HUES64 (cell line): ENCODE data around the gene RAD51AP1.

Experiments
- H3K27ac ChIP-seq: 2 replicates; pipeline ENCODE4 v1.7.0; 2013; ENCODE audit warnings: low read depth, low read length, inconsistent platforms
- H3K27me3 ChIP-seq: 2 replicates; pipeline ENCODE4 v1.6.1; 2013; ENCODE audit warnings: mild to moderate bottlenecking, low read length; ENCODE audit not compliant: insufficient read depth
- H3K36me3 ChIP-seq: 2 replicates; pipeline ENCODE4 v1.6.1; 2013; ENCODE audit warnings: mild to moderate bottlenecking, low read length; ENCODE audit not compliant: insufficient read depth
- H3K4me1 ChIP-seq: 2 replicates; pipeline ENCODE4 v1.6.1; 2013; ENCODE audit warnings: mild to moderate bottlenecking, low read length, moderate library complexity; ENCODE audit not compliant: insufficient read depth
- H3K4me3 ChIP-seq: 2 replicates; pipeline ENCODE4 v1.5.1; 2013; ENCODE audit warnings: mild to moderate bottlenecking, low read length, moderate library complexity
- H3K9ac ChIP-seq: 2 replicates; pipeline ENCODE4 v1.6.1; 2013; ENCODE audit warnings: mild to moderate bottlenecking, low read depth, low read length
- H3K9me3 ChIP-seq: 2 replicates; pipeline ENCODE4 v1.6.1; 2013; ENCODE audit warnings: low read depth, low read length; ENCODE audit not compliant: insufficient read depth
- WGBS: fragments of 150-250, 120-280 bp; methylation state at CpG from one replicate; pipeline ENCODE4 v1.1.7; 2013; ENCODE audit warnings: missing lambda C conversion rate; 5-methylcytosine and 5-hydroxymethylcytosine counted together

Gene RAD51AP1

GRCh38 chr12:4595881-4596280, 57.2 kb downstream of the RAD51AP1 start:
- Histone ChIP-seq H3K36me3 (no peaks in the 10 kb centered on the region), H3K4me1 (no peaks in the 10 kb centered on the region), H3K27ac (no peak overlapping the region), H3K4me3 (no peak overlapping the region), H3K9ac (no peak overlapping the region), H3K9me3 (no peaks in the 10 kb centered on the region), H3K27me3 (no peaks in the 10 kb centered on the region)
- 96% methylated on average over 6 of the region's 6 CpGs for WGBS

- Histone ChIP-seq H3K27me3 (0 out of 2 replicates have a peak, but pooled peaks cover 5% of the 10 kb centered on the region), H3K27ac (no peak overlapping the region), H3K4me1 (peaks cover 7% of the 10 kb centered on the region; the same call in 1 of the 2 replicates), H3K9ac (no peak overlapping the region), H3K36me3 (no peaks in the 10 kb centered on the region), H3K4me3 (no peak overlapping the region), H3K9me3 (no peaks in the 10 kb centered on the region)
- WGBS, result 77% methylated on average over 7 of the region's 7 CpGs
Observed at GRCh38 chr12:4603421-4603820, 64.7 kb downstream of the RAD51AP1 start.

GRCh38 chr12:4603946-4604345, 65.3 kb downstream of the RAD51AP1 start:
- no peak overlapping the region for H3K4me3 ChIP-seq
- H3K36me3 ChIP-seq, result no peaks in the 10 kb centered on the region
- 29% methylated on average over 1 of the region's 1 CpG for WGBS
- H3K9ac ChIP-seq, result no peak overlapping the region
- H3K27ac ChIP-seq, result no peak overlapping the region
- 0 out of 2 replicates have a peak, but pooled peaks cover 5% of the 10 kb centered on the region for H3K27me3 ChIP-seq
- no peaks in the 10 kb centered on the region for H3K9me3 ChIP-seq
- H3K4me1 ChIP-seq, result peaks cover 7% of the 10 kb centered on the region; the same call in 1 of the 2 replicates

GRCh38 chr12:4604684-4605193, 66.0 kb downstream of the RAD51AP1 start:
- Histone ChIP-seq H3K4me3 (peak overlapping the region; percentile 92), H3K4me1 (peaks cover 7% of the 10 kb centered on the region; the same call in 1 of the 2 replicates), H3K9ac (peak overlapping the region; percentile 81), H3K9me3 (no peaks in the 10 kb centered on the region), H3K36me3 (no peaks in the 10 kb centered on the region), H3K27me3 (0 out of 2 replicates have a peak, but pooled peaks cover 5% of the 10 kb centered on the region), H3K27ac (no peak overlapping the region)
- WGBS, result 3% methylated on average over 23 of the region's 25 CpGs

GRCh38 chr12:4607056-4607455, 68.4 kb downstream of the RAD51AP1 start:
- peaks cover 12% of the 10 kb centered on the region for H3K36me3 ChIP-seq
- H3K9ac ChIP-seq, result no peak overlapping the region
- no peak overlapping the region for H3K4me3 ChIP-seq
- H3K4me1 ChIP-seq, result peaks cover 7% of the 10 kb centered on the region
- 94% methylated on average over 3 of the region's 3 CpGs for WGBS
- H3K27me3 ChIP-seq, result 0 out of 2 replicates have a peak, but pooled peaks cover 5% of the 10 kb centered on the region
- no peaks in the 10 kb centered on the region for H3K9me3 ChIP-seq
- H3K27ac ChIP-seq, result no peak overlapping the region

GRCh38 chr12:4609071-4609470, 70.4 kb downstream of the RAD51AP1 start:
- no peaks in the 10 kb centered on the region for H3K27me3 ChIP-seq
- 93% methylated on average over 7 of the region's 9 CpGs for WGBS

More at GRCh38 chr12:4609071-4609470, 70.4 kb downstream of the RAD51AP1 start:
- H3K27ac ChIP-seq, result no peak overlapping the region
- H3K9ac ChIP-seq, result no peak overlapping the region
- peaks cover 7% of the 10 kb centered on the region for H3K4me1 ChIP-seq
- H3K36me3 ChIP-seq, result peaks cover 29% of the 10 kb centered on the region
- H3K4me3 ChIP-seq, result no peak overlapping the region
- H3K9me3 ChIP-seq, result no peaks in the 10 kb centered on the region
